K562 (cell line): Measurements from ENCODE around the gene TMEM151A. TPM values are rescaled to one million over a fixed set of nuclear protein-coding genes. Genes with fewer than 3 reads are reported as not detected.
"Not testable (repeated sequence)": the region's sequence is repeated elsewhere in the genome, so short reads cannot be mapped to it uniquely, and the experiment has no call there.

Experiments
- ATAC-seq: fragments of 200-7000 bp; cut with Tn5 transposase; 3 replicates; pipeline ENCODE4 v1.9.1; 2020; ENCODE audit warnings: moderate library complexity
- BruUV-seq: library from RNA; stranded (reverse); fragments of 400-500 nt; replicated peaks from 2 replicates; lab custom pipeline; 2021; lab: Mats Ljungman, UMichigan
- CTCF ChIA-PET: fragments of 300-600 bp; formaldehyde crosslinking; extraction: SDS; loops from one replicate; lab custom pipeline; 2021; ENCODE audit warnings: low intra/inter-chr PET ratio; lab: Yijun Ruan, JAX
- POLR2A ChIA-PET: fragments of 300-600, 350-650 bp; sonication (Branson Sonifier 250); formaldehyde crosslinking; extraction: SDS; loops from one replicate; lab custom pipeline; 2021; ENCODE audit warnings: antibody characterized with exemption, inconsistent platforms; lab: Yijun Ruan, JAX
- DNase-seq, 4 experiments: peaks; one replicate each; pipeline versions ENCODE4 v3.0.0 to v3.0.0-alpha.2; 2011 to 2018; ENCODE audit warnings: low spot score in 3 of 4, mixed read lengths in 3 of 4; ENCODE audit errors: extremely low read depth in 1 of 4
- FAIRE-seq: peaks from 2 replicates; lab custom pipeline; 2011; peaks lifted over from hg19 to GRCh38; lab: Jason Lieb, UNC
- H2AFZ ChIP-seq: 2 replicates; pipeline ENCODE4 v1.6.0; 2011; ENCODE audit warnings: low read depth, low read length, control low read depth, inconsistent platforms
- H3K27ac ChIP-seq: fragments of 200-600 bp; 3 replicates; pipeline ENCODE4 v1.8.0; 2011; ENCODE audit warnings: low read depth, mild to moderate bottlenecking, control low read depth, inconsistent platforms, low read length, moderate library complexity, mixed read lengths; ENCODE audit errors: extremely low read depth
- H3K27me3 ChIP-seq, 2 experiments: fragments of 300-600 bp in 1 of 2; 2 replicates in 1 of 2; 3 replicates in 1 of 2; pipeline versions ENCODE4 v1.6.0 to v1.8.0; 2011; ENCODE audit warnings: inconsistent platforms in 2 of 2, low read length in 2 of 2, mild to moderate bottlenecking in 1 of 2, mixed read lengths in 1 of 2, moderate library complexity in 1 of 2; ENCODE audit not compliant: control insufficient read depth in 2 of 2, insufficient read depth in 2 of 2
- H3K36me3 ChIP-seq: fragments of 300-600 bp; 3 replicates; pipeline ENCODE4 v1.8.0; 2011; ENCODE audit warnings: mild to moderate bottlenecking, low read length, inconsistent platforms; ENCODE audit not compliant: control insufficient read depth, insufficient read depth
- H3K4me1 ChIP-seq, 2 experiments: fragments of 200-600 bp in 1 of 2; replicated peaks in 1 of 2; 2 replicates in 1 of 2; 3 replicates in 1 of 2; pipeline versions ENCODE4 v1.5.1 to v1.8.0; 2011; ENCODE audit warnings: inconsistent platforms in 2 of 2, low read length in 2 of 2, mild to moderate bottlenecking in 1 of 2, mixed read lengths in 1 of 2, moderate library complexity in 1 of 2; ENCODE audit not compliant: control insufficient read depth in 2 of 2, insufficient read depth in 2 of 2
- H3K4me2 ChIP-seq: 2 replicates; pipeline ENCODE4 v1.6.1; 2011; ENCODE audit warnings: low read length, control low read depth, inconsistent platforms, mixed read lengths; ENCODE audit not compliant: insufficient read depth
- H3K4me3 ChIP-seq: fragments of 200-600 bp; sonication (generic), shearing (Covaris generic); 2 replicates; pipeline ENCODE4 v1.5.1; 2016; ENCODE audit warnings: control low read depth, inconsistent platforms
- H3K79me2 ChIP-seq: fragments of 200-600 bp; 3 replicates; pipeline ENCODE4 v1.8.0; 2011; ENCODE audit warnings: low read length, inconsistent platforms; ENCODE audit not compliant: control insufficient read depth, insufficient read depth
- H3K9ac ChIP-seq, 2 experiments: 2 replicates each; pipeline versions ENCODE4 v1.6.0 to v1.6.1; 2011; ENCODE audit warnings: low read depth in 2 of 2, low read length in 2 of 2, control low read depth in 1 of 2, inconsistent platforms in 1 of 2, mild to moderate bottlenecking in 1 of 2, mixed read lengths in 1 of 2; ENCODE audit not compliant: insufficient read depth in 1 of 2
- H3K9me1 ChIP-seq: one replicate; pipeline ENCODE4 v1.6.0; 2011; ENCODE audit warnings: inconsistent platforms, mild to moderate bottlenecking, low read length, moderate library complexity; ENCODE audit not compliant: control insufficient read depth, insufficient read depth
- H3K9me3 ChIP-seq: replicated peaks from 2 replicates; pipeline ENCODE4 v1.5.1; 2011; ENCODE audit warnings: low read depth, low read length, inconsistent platforms; ENCODE audit not compliant: control insufficient read depth, insufficient read depth
- H4K20me1 ChIP-seq: replicated peaks from 2 replicates; pipeline ENCODE4 v1.6.1; 2011; ENCODE audit warnings: low read length, inconsistent platforms, mixed read lengths; ENCODE audit not compliant: control insufficient read depth, insufficient read depth
- PHF20 ChIP-seq: fragments of 450-650 bp; IDR thresholded peaks from 2 replicates; pipeline ENCODE4 v1.6.1; 2018; ENCODE audit not compliant: partially characterized antibody
- PHTF2 ChIP-seq: fragments of 250-450 bp; sonication (Bioruptor Pico); IDR thresholded peaks from 2 replicates; pipeline ENCODE4 v1.5.0; 2021; ENCODE audit warnings: mild to moderate bottlenecking
- PRPF4 ChIP-seq: fragments of 200-400 bp; formaldehyde crosslinking; IDR thresholded peaks from one replicate; pipeline ENCODE4 v1.6.1; 2017; ENCODE audit warnings: low read length, low read depth, mild to moderate bottlenecking; ENCODE audit not compliant: insufficient read depth, poor library complexity, severe bottlenecking
- RBFOX2 ChIP-seq: fragments of 200-400 bp; formaldehyde crosslinking; IDR thresholded peaks from 2 replicates; pipeline ENCODE4 v1.6.1; 2017; ENCODE audit warnings: low read depth, mild to moderate bottlenecking, low read length, moderate library complexity
- SPI1 ChIP-seq: IDR thresholded peaks from 2 replicates; pipeline ENCODE4 v1.6.1; 2011; ENCODE audit warnings: low read depth, low read length, control low read depth, borderline replicate concordance
- TOE1 ChIP-seq, 2 experiments: fragments of 450-650 bp in 1 of 2; sonication (generic) in 1 of 2; formaldehyde crosslinking in 1 of 2; IDR thresholded peaks; 2 replicates each; pipeline versions ENCODE4 v1.7.1 to v1.8.0; 2016 to 2022; ENCODE audit warnings: borderline replicate concordance in 2 of 2, mild to moderate bottlenecking in 2 of 2, antibody characterized with exemption in 1 of 2, inconsistent platforms in 1 of 2, low read depth in 1 of 2, missing genetic modification reagents in 1 of 2, moderate library complexity in 1 of 2
- ZFP36 ChIP-seq: fragments of 150-350 bp; IDR thresholded peaks from 2 replicates; pipeline ENCODE4 v1.6.1; 2018; ENCODE audit warnings: low read length, low read depth; ENCODE audit not compliant: partially characterized antibody
- ZNF347 ChIP-seq: fragments of 450-650 bp; formaldehyde crosslinking; IDR thresholded peaks from 2 replicates; pipeline ENCODE4 v1.4.0; 2020; ENCODE audit warnings: low read depth, mild to moderate bottlenecking, moderate library complexity
- ZNF354B ChIP-seq: fragments of 250-450 bp; sonication (Bioruptor Pico); IDR thresholded peaks from 2 replicates; pipeline ENCODE4 v1.4.0; 2020
- WGBS: fragments of 100-300 bp; shearing (Covaris generic); methylation state at CpG from one replicate; pipeline ENCODE4 v1.1.6; 2016; ENCODE audit warnings: low coverage, mixed read lengths; ENCODE audit not compliant: insufficient coverage; ENCODE audit errors: missing lambda C conversion rate; 5-methylcytosine and 5-hydroxymethylcytosine counted together
- in situ Hi-C: fragments of 300-500 bp; cut with MboI; formaldehyde crosslinking; loops from 4 replicates; pipeline ENCODE4 v1.15.0; 2018; ENCODE audit warnings: inconsistent platforms, mixed read lengths
- intact Hi-C: fragments of 100-400 bp; cut with micrococcal nuclease; formaldehyde crosslinking; loops from 2 replicates; pipeline ENCODE4 v1.14.2; 2022
- polyA plus RNA-seq, 8 experiments: library from polyadenylated mRNA; depleted of rRNA in 4 of 8; stranded (reverse) in 5 of 8; unstranded in 3 of 8; fragments of >200 nt; fragmentation: Nextera tagmentation in 2 of 8; fragmentation: Illumina TruSeq in 1 of 8; extraction: Ambion mirVana in 2 of 8; extraction: Trizol in 1 of 8; gene quantifications; 2 replicates each; pipeline versions ENCODE4 v1.2.1 to v1.2.3, GENCODE V29; 2011 to 2014; ENCODE audit warnings: inconsistent platforms in 1 of 8, missing spikeins in 1 of 8
- total RNA-seq, 7 experiments: library from RNA; depleted of rRNA in 6 of 7; stranded (reverse); fragments of >200 nt in 6 of 7; fragmentation: Illumina TruSeq in 2 of 7; extraction: Trizol in 2 of 7; gene quantifications; 2 replicates each; pipeline versions ENCODE4 v1.2.1 to v1.2.3, GENCODE V29; 2011 to 2021; ENCODE audit warnings: low replicate concordance in 1 of 7

The TMEM151A gene
- total and polyA plus RNA-seq, 9 of the 15 experiments (the other 6 are each of a cell fraction or from before 2014, with no cell fraction given), result not detected

DNA sequence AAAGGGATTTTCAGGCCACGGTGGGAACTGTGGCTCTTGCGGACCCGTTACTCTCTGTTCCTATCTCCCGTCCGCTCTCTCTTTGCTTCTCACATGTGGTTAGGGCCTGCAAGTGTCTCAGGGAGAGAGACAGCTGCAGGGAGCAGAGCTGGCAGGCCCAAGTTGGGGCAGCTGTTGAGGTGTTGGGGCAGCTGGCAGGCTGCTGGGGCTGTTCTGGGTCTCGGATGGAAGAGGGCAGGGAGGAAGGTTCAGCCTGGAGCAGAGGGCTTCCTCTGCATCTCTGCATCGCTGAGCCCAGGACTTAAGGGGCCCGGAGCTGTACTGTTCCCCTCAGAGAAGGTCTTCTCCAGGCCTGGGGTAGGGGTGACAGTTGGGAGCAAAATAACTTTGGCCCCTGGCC is 16.3 kb upstream of the TMEM151A start (continued):
- TF ChIP-seq PRPF4 (no peak), PHTF2 (CRISPR knock-in tag) (no peak), ZFP36 (no peak), PHF20 (no peak), SPI1 (no peak), ZNF354B (no peak)

DNA sequence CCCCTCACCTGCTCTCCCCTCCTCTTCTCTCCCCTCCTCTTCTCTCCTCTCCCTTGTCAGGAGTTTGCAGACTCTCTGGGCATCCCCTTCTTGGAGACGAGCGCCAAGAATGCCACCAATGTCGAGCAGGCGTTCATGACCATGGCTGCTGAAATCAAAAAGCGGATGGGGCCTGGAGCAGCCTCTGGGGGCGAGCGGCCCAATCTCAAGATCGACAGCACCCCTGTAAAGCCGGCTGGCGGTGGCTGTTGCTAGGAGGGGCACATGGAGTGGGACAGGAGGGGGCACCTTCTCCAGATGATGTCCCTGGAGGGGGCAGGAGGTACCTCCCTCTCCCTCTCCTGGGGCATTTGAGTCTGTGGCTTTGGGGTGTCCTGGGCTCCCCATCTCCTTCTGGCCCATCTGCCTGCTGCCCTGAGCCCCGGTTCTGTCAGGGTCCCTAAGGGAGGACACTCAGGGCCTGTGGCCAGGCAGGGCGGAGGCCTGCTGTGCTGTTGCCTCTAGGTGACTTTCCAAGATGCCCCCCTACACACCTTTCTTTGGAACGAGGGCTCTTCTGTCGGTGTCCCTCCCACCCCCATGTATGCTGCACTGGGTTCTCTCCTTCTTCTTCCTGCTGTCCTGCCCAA is 15.6 kb upstream of the TMEM151A start:
- Histone ChIP-seq H3K4me3 (no peak overlapping the region), H4K20me1 (0 out of 2 replicates have a peak, but pooled peaks cover 10% of the 10 kb centered on the region), H3K36me3 (peaks cover 51% of the 10 kb centered on the region), H3K9me1 (no peaks in the 10 kb centered on the region), H3K4me2 (no peak overlapping the region), H3K9ac (no peak overlapping the region; a peak in 1 of 4 replicates), H2AFZ (no peak overlapping the region), H3K27me3 (no peaks in the 10 kb centered on the region), H3K27ac (no peak overlapping the region), H3K4me1 (peaks cover 0 to 18% of the 10 kb centered on the region in 2 experiments; a peak in 2 of 5 replicates), H3K79me2 (peaks cover 3% of the 10 kb centered on the region; the same call in 1 of the 3 replicates)
- DNase-seq (no peak), ATAC-seq (no peak), FAIRE-seq (no peak)
- in situ Hi-C loops, result no loop called here
- ChIA-PET CTCF (no interaction called here), POLR2A (no interaction called here)
- 82% methylated on average over 9 of the region's 14 CpGs for WGBS
- BruUV-seq, result no TSS peak
- intact Hi-C loops, result no loop called here
- no peak for TF ChIP-seq ZNF347 (CRISPR knock-in tag)
- 0 out of 2 replicates have a peak, but pooled peaks have one; percentile 14 for TF ChIP-seq RBFOX2
- TF ChIP-seq TOE1 (IDR thresholded peaks at IDR 0.05; ENCODE audit: borderline replicate concordance), result no peak
- TF ChIP-seq TOE1 (CRISPR knock-in tag; IDR thresholded peaks at IDR 0.05; ENCODE audit: borderline replicate concordance, low read depth), result no peak
- TF ChIP-seq, all 486 proteins: peak for 1
- no peaks in the 10 kb centered on the region for H3K9me3 ChIP-seq

DNA sequence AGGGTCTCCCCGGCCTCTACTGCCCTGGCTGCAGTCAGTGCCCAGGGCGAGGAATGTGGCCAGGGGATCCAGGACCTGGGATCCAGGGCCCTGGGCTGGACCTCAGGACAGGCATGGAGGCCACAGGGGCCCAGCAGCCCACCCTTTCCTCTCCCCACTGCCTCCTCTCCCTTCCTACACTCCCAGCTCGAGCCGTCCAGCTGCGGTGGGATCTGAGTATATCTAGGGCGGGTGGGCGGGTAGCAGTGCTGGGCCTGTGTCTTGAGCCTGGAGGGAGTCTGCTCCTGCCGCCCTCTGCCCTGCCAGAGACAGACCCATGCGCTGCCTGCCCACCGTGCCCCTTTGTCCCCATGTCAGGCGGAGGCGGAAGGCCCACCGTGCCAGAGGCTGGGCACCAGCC is 15.1 kb upstream of the TMEM151A start:
- H3K27me3 ChIP-seq, H4K20me1 ChIP-seq, H3K4me2 ChIP-seq, H3K9me1 ChIP-seq, H3K27ac ChIP-seq, BruUV-seq, H3K4me3 ChIP-seq, CTCF ChIA-PET, DNase-seq, H3K9me3 ChIP-seq, intact Hi-C loops, H2AFZ ChIP-seq, in situ Hi-C loops, H3K9ac ChIP-seq, H3K79me2 ChIP-seq, FAIRE-seq: not testable (repeated sequence)
- 100% methylated on average over 3 of the region's 13 CpGs for WGBS
- peak; percentile 3; the same call in 1 of the 3 replicates for ATAC-seq
- Histone ChIP-seq H3K36me3 (peaks cover 48% of the 10 kb centered on the region), H3K4me1 (peaks cover 0 to 18% of the 10 kb centered on the region in 2 experiments; a peak in 2 of 5 replicates)
- POLR2A ChIA-PET, result interaction anchor here (0.7 to 1.5 kb wide), 3 partner anchors 9 to 197 kb away, joined by 3 to 5 read pairs (median 3); partner anchors contain the start of gene YIF1A
